CD8-positive, alpha-beta memory T cell (primary cell): ENCODE results near the gene NPFFR1. TPM values are rescaled to one million over a fixed set of nuclear protein-coding genes. Genes with fewer than 3 reads are reported as not detected.
"Not testable (repeated sequence)": the region's sequence is repeated elsewhere in the genome, so short reads cannot be mapped to it uniquely, and the experiment has no call there.

ENCODE experiments used
- CTCF ChIA-PET: fragments of 350-600 bp; sonication (Branson Sonifier 250); formaldehyde crosslinking; loops from one replicate; lab custom pipeline; 2021; ENCODE audit warnings: antibody characterized with exemption; lab: Charles Lee
- POLR2A ChIA-PET: fragments of 350-600 bp; sonication (Branson Sonifier 250); formaldehyde crosslinking; loops from one replicate; lab custom pipeline; 2021; ENCODE audit warnings: antibody characterized with exemption; lab: Charles Lee
- DNase-seq, 5 donors: peaks; one replicate each; pipeline versions ENCODE4 v3.0.0 to v3.0.0-alpha.2; 2020 to 2022; ENCODE audit warnings: mixed read lengths in 1 of 5
- H3K27ac ChIP-seq: one replicate; pipeline ENCODE4 v1.7.0; 2013; ENCODE audit warnings: low read depth, mild to moderate bottlenecking, low read length, moderate library complexity
- H3K27me3 ChIP-seq: 2 replicates; pipeline ENCODE4 v1.7.0; 2013; ENCODE audit warnings: low read length, mild to moderate bottlenecking; ENCODE audit not compliant: insufficient read depth, poor library complexity, severe bottlenecking
- H3K36me3 ChIP-seq: 2 replicates; pipeline ENCODE4 v1.7.0; 2013; ENCODE audit warnings: mild to moderate bottlenecking, low read length, moderate library complexity; ENCODE audit not compliant: insufficient read depth
- H3K4me1 ChIP-seq: 2 replicates; pipeline ENCODE4 v1.7.0; 2013; ENCODE audit warnings: mild to moderate bottlenecking, low read length, moderate library complexity; ENCODE audit not compliant: insufficient read depth
- H3K4me3 ChIP-seq: 2 replicates; pipeline ENCODE4 v1.7.0; 2013; ENCODE audit warnings: mild to moderate bottlenecking, low read length
- H3K9me3 ChIP-seq: 2 replicates; pipeline ENCODE4 v1.7.0; 2013; ENCODE audit warnings: mild to moderate bottlenecking, low read length
- H3K27ac Mint-ChIP-seq, 8 donors: one replicate each; pipeline ENCODE4 v1.8.0; 2020 to 2021; ENCODE audit warnings: mixed read lengths in 8 of 8, mild to moderate bottlenecking in 6 of 8, inconsistent platforms in 3 of 8, moderate library complexity in 3 of 8
- H3K27me3 Mint-ChIP-seq, 2 donors: one replicate each; pipeline ENCODE4 v1.8.0; 2020 to 2021; ENCODE audit warnings: mixed read lengths in 2 of 2, mild to moderate bottlenecking in 1 of 2, moderate library complexity in 1 of 2
- H3K36me3 Mint-ChIP-seq, 3 donors: one replicate each; pipeline ENCODE4 v1.8.0; 2020 to 2021; ENCODE audit warnings: mixed read lengths in 3 of 3, inconsistent platforms in 1 of 3, mild to moderate bottlenecking in 1 of 3
- H3K4me1 Mint-ChIP-seq, 3 donors: one replicate each; pipeline ENCODE4 v1.8.0; 2020 to 2021; ENCODE audit warnings: mixed read lengths in 3 of 3, inconsistent platforms in 1 of 3, mild to moderate bottlenecking in 1 of 3
- H3K4me3 Mint-ChIP-seq, 7 donors: one replicate each; pipeline ENCODE4 v1.8.0; 2020 to 2021; ENCODE audit warnings: mixed read lengths in 7 of 7, mild to moderate bottlenecking in 6 of 7, moderate library complexity in 4 of 7, inconsistent platforms in 2 of 7
- H3K9me3 Mint-ChIP-seq, 5 donors: one replicate each; pipeline ENCODE4 v1.8.0; 2020 to 2022; ENCODE audit warnings: mixed read lengths in 5 of 5, mild to moderate bottlenecking in 3 of 5, moderate library complexity in 2 of 5, inconsistent platforms in 1 of 5
- polyA plus RNA-seq: library from polyadenylated mRNA; unstranded; fragments of 300-500 nt; fragmentation: Illumina TruSeq; gene quantifications from one replicate; pipeline ENCODE4 v1.2.3, GENCODE V29; 2021
- total RNA-seq, 2 experiments: library from RNA; stranded (reverse); gene quantifications; one replicate each; pipeline ENCODE4 v1.2.3, GENCODE V29; 2021

Gene NPFFR1
- total and polyA plus RNA-seq, 3 experiments from 2014 or later: not detected

GRCh38 chr10:70260259-70260658, 23.5 kb downstream of the NPFFR1 start:
- no peaks in the 10 kb centered on the region for H3K36me3 ChIP-seq
- Mint-ChIP-seq H3K27ac (no peak overlapping the region), H3K4me1 (peaks cover 0 to 11% (median 3%) of the 10 kb centered on the region in 3 donors), H3K27me3 (peaks cover 39 to 60% of the 10 kb centered on the region in 2 donors), H3K9me3 (peaks cover 3 to 5% (median 3%) of the 10 kb centered on the region in 5 donors), H3K36me3 (peaks cover 0 to 7% (median 0%) of the 10 kb centered on the region in 3 donors), H3K4me3 (no peak overlapping the region)
- ChIA-PET CTCF (no interaction called here), POLR2A (no interaction called here)
- no peaks in the 10 kb centered on the region for H3K9me3 ChIP-seq
- no peaks in the 10 kb centered on the region for H3K27me3 ChIP-seq
- no peak for DNase-seq
- H3K4me1 ChIP-seq: no peaks in the 10 kb centered on the region
- H3K4me3 ChIP-seq: no peak overlapping the region
- H3K27ac ChIP-seq: no peak overlapping the region

DNA sequence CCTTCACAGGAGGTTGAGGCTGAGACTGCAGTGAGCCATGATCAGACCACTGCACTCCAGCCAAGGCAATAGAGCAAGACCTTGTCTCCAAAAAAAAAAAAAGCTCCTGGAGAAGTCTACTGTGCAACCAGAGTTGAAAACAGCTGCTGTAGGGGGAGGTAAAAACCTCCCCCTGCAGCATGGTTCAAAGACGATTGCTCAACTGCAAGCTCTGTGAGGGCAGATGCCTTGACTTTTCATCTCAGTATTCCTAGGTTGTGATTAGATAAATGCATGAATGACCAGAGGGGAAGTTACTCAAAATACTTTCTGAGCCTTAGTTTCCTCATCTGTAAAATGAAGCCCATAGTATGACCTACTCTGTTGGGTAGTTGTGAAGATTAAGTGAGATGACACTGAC, 25.6 kb downstream of the NPFFR1 start:
- peaks cover 9% of the 10 kb centered on the region for H3K27me3 ChIP-seq
- Mint-ChIP-seq H3K36me3 (peaks cover 0 to 7% (median 0%) of the 10 kb centered on the region in 3 donors), H3K9me3 (peaks cover 3 to 5% (median 3%) of the 10 kb centered on the region in 5 donors), H3K27me3 (peaks cover 49 to 71% of the 10 kb centered on the region in 2 donors), H3K27ac (no peak overlapping the region), H3K4me3 (no peak overlapping the region), H3K4me1 (peaks cover 0 to 13% (median 3%) of the 10 kb centered on the region in 3 donors)
- no peaks in the 10 kb centered on the region for H3K9me3 ChIP-seq
- H3K4me3 ChIP-seq: no peak overlapping the region
- CTCF ChIA-PET: no interaction called here
- no peak for DNase-seq
- no peaks in the 10 kb centered on the region for H3K4me1 ChIP-seq
- no peaks in the 10 kb centered on the region for H3K36me3 ChIP-seq
- POLR2A ChIA-PET: interaction anchor here (0.7 kb wide), 1 partner anchor 112 kb away, joined by 3 read pairs; the partner anchor contains the start of gene TYSND1
- H3K27ac ChIP-seq: no peak overlapping the region

DNA sequence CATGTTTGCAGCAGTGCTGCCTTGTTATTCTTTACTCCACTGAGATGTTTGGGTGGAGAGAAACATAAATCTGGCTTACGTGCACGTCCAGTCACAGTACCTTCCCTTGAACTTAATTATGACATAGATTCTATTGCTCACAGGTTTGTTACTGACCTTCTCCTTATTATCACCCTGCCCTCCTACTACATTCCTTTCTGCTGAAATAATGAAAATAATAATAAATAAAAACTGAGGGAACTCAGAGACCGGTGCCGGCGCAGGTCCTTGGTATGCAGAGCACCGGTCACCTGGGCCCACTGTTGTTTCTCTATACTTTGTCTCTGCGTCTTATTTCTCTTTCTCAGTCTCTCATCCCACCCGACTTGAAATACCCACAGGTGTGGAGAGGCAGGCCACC, 26.0 kb downstream of the NPFFR1 start:
- H3K9me3 Mint-ChIP-seq, CTCF ChIA-PET, H3K4me3 Mint-ChIP-seq, H3K27ac Mint-ChIP-seq, H3K9me3 ChIP-seq, DNase-seq, H3K4me1 ChIP-seq, H3K4me3 ChIP-seq, H3K27me3 ChIP-seq, H3K27ac ChIP-seq, H3K36me3 ChIP-seq, H3K36me3 Mint-ChIP-seq: not testable (repeated sequence)
- POLR2A ChIA-PET: interaction anchor here (0.7 kb wide), 1 partner anchor 111 kb away, joined by 3 read pairs; the partner anchor contains the start of gene TYSND1
- peaks cover 53 to 74% of the 10 kb centered on the region in 2 donors for H3K27me3 Mint-ChIP-seq
- peaks cover 0 to 13% (median 3%) of the 10 kb centered on the region in 3 donors for H3K4me1 Mint-ChIP-seq

GRCh38 chr10:70256463-70256862, 27.3 kb downstream of the NPFFR1 start:
- POLR2A ChIA-PET: no interaction called here
- Histone ChIP-seq H3K4me1 (no peaks in the 10 kb centered on the region), H3K27me3 (peaks cover 9% of the 10 kb centered on the region), H3K36me3 (no peaks in the 10 kb centered on the region), H3K27ac (no peak overlapping the region), H3K9me3 (no peaks in the 10 kb centered on the region), H3K4me3 (no peak overlapping the region)
- Mint-ChIP-seq H3K4me3 (peak overlapping the region in 2 of 7 donors; percentile 52 to 54), H3K27ac (no peak overlapping the region), H3K9me3 (peaks cover under 1 to 4% (median 3%) of the 10 kb centered on the region in 5 donors), H3K4me1 (peaks cover 0 to 13% (median 3%) of the 10 kb centered on the region in 3 donors), H3K27me3 (peaks cover 51 to 72% of the 10 kb centered on the region in 2 donors), H3K36me3 (peaks cover 0 to 7% (median 0%) of the 10 kb centered on the region in 3 donors)
- DNase-seq: no peak
- CTCF ChIA-PET: interaction anchor here (1.2 to 1.7 kb wide), 4 partner anchors 9 to 148 kb away, joined by 3 to 8 read pairs (median 4); partner anchors contain the start of gene EIF4EBP2

DNA sequence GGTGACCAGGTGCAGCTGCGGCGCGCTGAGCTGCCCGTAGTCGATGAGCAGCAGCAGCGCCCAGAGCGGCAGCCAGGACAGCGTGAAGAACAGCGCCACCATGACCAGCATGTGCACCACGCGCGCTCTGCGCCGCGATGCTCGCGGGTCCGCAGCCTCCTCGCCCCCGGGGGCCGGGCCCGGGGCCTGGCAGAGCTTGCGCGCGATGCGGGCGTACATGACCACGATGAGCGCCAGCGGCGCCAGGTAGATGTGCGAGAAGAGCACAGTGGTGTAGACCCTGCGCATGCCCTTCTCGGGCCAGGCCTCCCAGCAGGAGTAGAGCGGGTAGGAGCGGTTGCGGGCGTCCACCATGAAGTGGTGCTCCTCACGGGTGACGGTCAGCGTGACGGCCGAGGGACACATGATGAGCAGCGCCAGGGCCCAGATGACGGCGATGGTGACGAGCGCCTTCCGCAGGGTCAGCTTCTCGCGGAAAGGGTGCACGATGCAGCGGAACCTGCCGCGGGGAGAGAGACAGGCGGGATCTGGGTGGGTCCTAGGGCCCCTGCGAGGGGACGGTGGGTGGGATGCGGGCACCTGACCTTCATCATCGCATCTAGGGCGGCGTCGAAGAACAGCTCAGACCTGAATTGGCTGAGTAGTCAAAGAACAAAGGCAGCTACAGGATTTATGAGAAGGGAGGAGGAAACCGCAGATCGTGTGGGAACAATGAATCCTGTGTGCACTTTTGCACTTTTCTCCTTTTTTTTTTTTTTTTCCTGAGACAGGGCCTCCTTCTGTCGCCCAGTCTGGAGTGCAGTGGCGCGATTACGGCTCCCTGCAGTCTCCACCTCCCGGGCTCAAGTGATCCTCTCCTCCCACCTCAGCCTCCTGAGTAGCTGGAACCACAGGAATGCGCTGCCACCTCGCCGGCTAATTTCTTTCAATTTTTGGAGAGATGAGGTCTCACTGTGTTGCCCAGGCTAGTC, 28.2 kb downstream of the NPFFR1 start:
- peak overlapping the region in 6 of 7 donors; percentile 57 to 75 (median 68) for H3K4me3 Mint-ChIP-seq
- peaks cover 0 to 13% (median 3%) of the 10 kb centered on the region in 3 donors for H3K4me1 Mint-ChIP-seq
- Histone ChIP-seq H3K9me3 (no peaks in the 10 kb centered on the region), H3K36me3 (no peaks in the 10 kb centered on the region), H3K27ac (no peak overlapping the region), H3K27me3 (peaks cover 9% of the 10 kb centered on the region), H3K4me1 (no peaks in the 10 kb centered on the region), H3K4me3 (peak overlapping the region; percentile 39)
- peak in 1 of 5 donors; percentile 15 for DNase-seq
- POLR2A ChIA-PET: no interaction called here
- CTCF ChIA-PET: interaction anchor here (1.2 to 1.7 kb wide), 4 partner anchors 10 to 149 kb away, joined by 3 to 8 read pairs (median 4); partner anchors contain the start of gene EIF4EBP2
- H3K9me3 Mint-ChIP-seq: no peaks in the 10 kb centered on the region
- H3K36me3 Mint-ChIP-seq: no peaks in the 10 kb centered on the region
- peaks cover 49 to 67% of the 10 kb centered on the region in 2 donors for H3K27me3 Mint-ChIP-seq
- no peak overlapping the region for H3K27ac Mint-ChIP-seq

- Histone ChIP-seq H3K9me3 (no peaks in the 10 kb centered on the region), H3K4me3 (no peak overlapping the region), H3K27me3 (peaks cover 9% of the 10 kb centered on the region), H3K27ac (no peak overlapping the region), H3K36me3 (no peaks in the 10 kb centered on the region), H3K4me1 (no peaks in the 10 kb centered on the region)
- H3K4me1 Mint-ChIP-seq: peaks cover 0 to 13% (median 3%) of the 10 kb centered on the region in 3 donors
- peak overlapping the region in 1 of 8 donors; percentile 32 for H3K27ac Mint-ChIP-seq
- peaks cover 45 to 70% of the 10 kb centered on the region in 2 donors for H3K27me3 Mint-ChIP-seq
- H3K4me3 Mint-ChIP-seq: peak overlapping the region in 5 of 7 donors; percentile 19 to 75 (median 64)
- H3K9me3 Mint-ChIP-seq: no peaks in the 10 kb centered on the region
- ChIA-PET CTCF (interaction anchor here (1.6 kb wide), 1 partner anchor 33 kb away, joined by 8 read pairs; no protein-coding TSS in a partner anchor), POLR2A (no interaction called here)
- H3K36me3 Mint-ChIP-seq: no peaks in the 10 kb centered on the region
- no peak for DNase-seq
Observed at GRCh38 chr10:70254778-70255328, 29.0 kb downstream of the NPFFR1 start.

- Mint-ChIP-seq H3K27ac (peak overlapping the region in 1 of 8 donors; percentile 22), H3K4me3 (peak overlapping the region in 2 of 7 donors; percentile 2 to 35), H3K9me3 (no peaks in the 10 kb centered on the region), H3K27me3 (peaks cover 43 to 63% of the 10 kb centered on the region in 2 donors), H3K4me1 (peaks cover 0 to 13% (median 3%) of the 10 kb centered on the region in 3 donors), H3K36me3 (no peaks in the 10 kb centered on the region)
- H3K27ac ChIP-seq: no peak overlapping the region
- peaks cover 9% of the 10 kb centered on the region for H3K27me3 ChIP-seq
- POLR2A ChIA-PET: no interaction called here
- DNase-seq: no peak
- CTCF ChIA-PET: no interaction called here
- H3K9me3 ChIP-seq: no peaks in the 10 kb centered on the region
- no peaks in the 10 kb centered on the region for H3K4me1 ChIP-seq
- H3K36me3 ChIP-seq: no peaks in the 10 kb centered on the region
- no peak overlapping the region for H3K4me3 ChIP-seq
Observed at GRCh38 chr10:70253878-70254765, 29.7 kb downstream of the NPFFR1 start.
